ENCODE data around the gene UCK2.
A peak's percentile ranks its signal among the peaks of the same experiment; 100 is the strongest.

UCK2 gene

GRCh38 chr1:165947797-165948455, 120.5 kb downstream of the UCK2 start:
- no peak for DNase-seq

DNA sequence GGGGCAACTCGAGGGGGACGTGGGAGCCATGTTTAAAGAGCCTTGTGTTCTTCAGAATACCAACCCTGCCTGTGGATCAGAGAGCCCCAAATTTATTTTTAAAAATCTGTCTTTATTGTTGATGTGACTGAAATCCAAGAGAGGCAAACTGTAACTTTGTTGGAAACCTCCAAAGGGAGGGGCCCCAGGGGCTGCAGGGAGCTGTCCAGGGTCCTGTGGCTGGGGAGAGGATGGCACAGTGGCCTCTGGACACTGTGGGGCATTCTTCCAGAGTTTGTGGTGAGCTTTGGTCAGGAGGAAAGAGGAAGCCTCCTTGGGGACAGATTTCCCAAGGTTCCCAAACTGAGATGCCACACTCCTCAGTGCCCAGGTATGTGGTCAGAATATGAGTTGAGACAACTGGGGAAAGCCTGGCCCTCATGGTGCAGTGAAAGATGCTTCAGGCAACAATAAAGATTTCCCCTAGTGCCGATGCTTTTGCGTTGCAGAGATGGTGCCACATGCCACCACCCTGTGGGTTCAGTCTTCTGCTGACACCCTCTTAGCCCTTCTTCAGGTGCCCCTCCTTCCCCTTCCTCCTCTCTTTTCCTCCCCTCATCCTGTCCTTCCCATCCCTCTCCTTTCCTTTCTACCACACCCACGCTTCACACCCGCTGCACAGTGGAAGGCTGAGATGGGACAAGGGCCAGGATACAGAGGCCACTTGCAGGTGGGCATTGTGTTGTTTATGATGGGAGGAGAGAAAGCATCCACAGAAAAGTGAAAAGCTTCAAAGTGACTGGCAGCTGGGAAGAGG, 122.1 kb downstream of the UCK2 start:
- no peak for DNase-seq

DNA sequence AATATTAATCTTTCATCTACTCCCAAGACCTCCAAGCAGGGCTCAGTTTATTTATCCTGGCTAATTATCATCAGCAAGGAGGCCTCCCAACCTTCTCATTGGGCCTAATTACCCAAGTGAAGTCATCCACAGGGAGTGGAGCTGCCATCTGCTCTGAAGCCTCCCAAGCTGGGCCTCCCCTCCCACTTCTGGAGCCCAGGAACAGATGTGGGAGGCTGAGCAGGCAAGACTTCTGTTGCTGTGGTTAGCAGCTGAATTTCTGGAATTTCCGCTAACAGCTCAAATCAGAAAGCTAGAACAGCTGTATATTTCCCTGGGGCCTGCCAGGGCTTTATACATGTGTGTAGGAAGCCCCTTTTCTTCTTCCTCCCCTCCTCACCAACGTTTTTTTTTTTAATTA, 127.5 kb downstream of the UCK2 start:
- peak; percentile 13 for DNase-seq

GRCh38 chr1:165958306-165958705, 130.9 kb downstream of the UCK2 start:
- no peak for DNase-seq

DNA sequence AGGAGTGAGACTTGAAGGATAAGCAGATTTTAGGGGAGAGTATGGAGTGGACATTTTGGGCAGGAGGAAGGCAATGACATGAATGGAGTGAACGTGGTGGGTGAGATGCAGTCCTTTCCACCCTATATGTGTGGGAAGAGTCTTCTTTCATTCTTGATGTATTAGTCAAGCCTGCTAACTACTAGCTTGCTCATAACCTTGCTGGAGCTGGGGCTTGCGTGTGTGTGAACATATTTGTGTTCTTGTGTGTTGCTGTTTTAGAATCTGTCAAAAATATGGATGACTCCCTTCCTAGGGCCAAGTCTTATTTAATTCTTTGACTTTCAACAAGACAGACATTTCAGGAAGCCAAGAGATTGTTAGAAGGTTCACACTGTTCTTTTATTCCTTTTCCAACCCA, 132.7 kb downstream of the UCK2 start:
- peak; percentile 34 for DNase-seq

- no peak for DNase-seq
These were observed 133.5 kb downstream of the UCK2 start for GRCh38 chr1:165960881-165961280.

Measured in NCI-H226 (cell line).